NCI-H2227 (cell line): ENCODE data around the gene SYNDIG1L.
"Not testable (repeated sequence)": the region's sequence is repeated elsewhere in the genome, so short reads cannot be mapped to it uniquely, and the experiment has no call there.

Experiments used
- DNase-seq: peaks from one replicate; lab custom pipeline; 2025; ENCODE audit not compliant: unreplicated experiment; lab: John Stamatoyannopoulos, UW

The SYNDIG1L gene

DNA sequence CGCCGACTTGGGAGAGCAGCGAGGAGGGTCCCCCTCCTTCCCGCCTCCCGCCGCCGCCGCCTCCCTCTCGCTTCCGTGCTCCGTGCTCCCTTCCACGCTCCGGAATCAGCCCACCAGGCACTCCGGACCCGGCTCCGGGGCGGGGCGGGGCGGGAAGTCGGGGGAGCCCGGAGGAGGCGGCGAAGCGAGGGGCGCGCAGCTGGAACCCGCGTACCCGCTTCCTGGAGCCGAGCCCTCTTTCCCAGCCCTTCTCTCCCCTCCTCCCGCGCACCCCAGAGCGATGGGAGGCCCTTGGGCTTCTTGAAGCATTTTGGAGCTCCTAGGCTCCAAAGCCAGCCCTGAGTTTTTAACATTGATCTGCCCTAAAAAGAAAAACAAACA lies at the start of gene SYNDIG1L:
Gene SYNDIG1L, minus strand, starts transcription at position 9 of the 381 bp plus-strand sequence. CDS start 16,466 bp downstream, outside the sequence.
- peak; percentile 48 for DNase-seq

- DNase-seq: no peak
Measured at GRCh38 chr14:74475678-74476077, 49.7 kb upstream of the SYNDIG1L start.

- DNase-seq: no peak
Measured at GRCh38 chr14:74474376-74474775, 48.4 kb upstream of the SYNDIG1L start.

GRCh38 chr14:74472601-74473000 lies 46.6 kb upstream of the SYNDIG1L start:
- no peak for DNase-seq

- DNase-seq: no peak
Measured at GRCh38 chr14:74469548-74470518, 43.8 kb upstream of the SYNDIG1L start.

- DNase-seq: no peak
Measured at GRCh38 chr14:74468513-74468912, 42.5 kb upstream of the SYNDIG1L start.

GRCh38 chr14:74465335-74465734 lies 39.3 kb upstream of the SYNDIG1L start:
- no peak for DNase-seq

GRCh38 chr14:74464785-74465184 lies 38.8 kb upstream of the SYNDIG1L start:
- no peak for DNase-seq

GRCh38 chr14:74463697-74464096 lies 37.7 kb upstream of the SYNDIG1L start:
- DNase-seq: no peak

GRCh38 chr14:74462993-74463392 lies 37.0 kb upstream of the SYNDIG1L start:
- DNase-seq: no peak

DNA sequence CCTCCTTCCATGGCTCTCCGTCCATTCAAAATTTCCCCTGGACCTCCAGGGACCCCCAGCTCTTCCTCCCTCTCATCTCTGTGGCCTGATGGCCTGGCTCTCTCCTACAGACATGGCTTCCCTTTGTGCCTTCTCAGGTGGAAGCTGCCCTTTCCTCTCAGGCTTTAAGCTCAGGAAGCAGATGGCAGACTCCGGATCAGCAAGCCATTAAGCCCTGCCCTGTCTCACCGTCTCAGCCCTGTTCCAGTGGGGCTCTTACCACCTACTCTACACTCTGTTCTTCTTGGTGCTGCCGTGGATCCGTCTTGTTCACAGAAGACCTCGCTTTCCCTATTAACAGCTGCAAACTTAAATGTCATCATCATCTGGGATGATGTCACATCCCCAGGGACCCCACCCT lies 34.0 kb upstream of the SYNDIG1L start:
- no peak for DNase-seq

DNA sequence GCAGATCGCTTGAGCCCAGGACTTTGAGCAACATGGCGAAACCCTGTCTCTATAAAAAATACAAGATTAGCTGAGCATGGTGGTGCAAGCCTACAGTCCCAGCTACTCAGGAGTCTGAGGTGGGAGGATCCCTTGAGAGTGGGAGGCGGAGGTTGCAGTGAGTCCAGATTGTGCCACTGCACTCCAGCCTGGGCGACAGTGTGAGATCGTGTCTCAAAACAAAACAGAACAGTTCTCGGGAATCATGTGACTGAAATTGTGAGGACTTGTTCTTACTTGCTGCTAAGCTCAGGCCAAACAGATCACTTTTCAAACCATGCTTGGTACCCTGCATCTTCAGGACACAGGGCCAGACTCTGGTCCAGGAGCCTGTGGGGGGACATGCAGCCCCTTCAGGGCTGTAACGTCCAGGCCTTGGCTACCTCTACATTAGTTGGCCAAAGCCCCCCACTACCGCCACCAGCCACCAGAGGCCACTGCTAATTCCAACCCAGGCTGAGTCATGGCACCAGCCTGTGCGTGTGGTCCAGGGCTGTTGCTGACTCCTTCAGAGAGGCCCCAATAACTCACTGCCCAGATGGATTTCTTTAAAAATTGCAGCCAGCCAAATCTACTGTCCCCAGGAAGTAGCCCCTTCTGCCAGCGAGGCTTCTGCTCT lies 33.4 kb upstream of the SYNDIG1L start:
- peak; percentile 29 for DNase-seq

DNA sequence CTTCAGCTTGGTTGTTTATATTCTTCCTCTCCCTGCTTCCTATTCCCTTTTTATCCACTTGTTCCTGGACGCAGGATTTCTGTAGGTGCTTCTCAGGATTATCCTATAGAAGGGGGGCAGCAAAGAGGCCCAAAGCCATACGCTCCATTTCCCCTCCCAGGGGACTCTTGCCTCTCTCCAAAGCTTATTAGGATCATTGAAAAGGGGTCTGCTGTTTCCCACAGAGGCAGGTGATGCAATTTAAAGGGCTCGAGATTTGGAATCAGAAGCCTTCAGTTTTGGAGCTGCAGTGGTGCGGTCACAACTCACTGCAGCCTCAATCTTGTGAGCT lies 31.5 kb upstream of the SYNDIG1L start:
- DNase-seq: no peak

- no peak for DNase-seq
Measured at GRCh38 chr14:74456684-74457564, 30.9 kb upstream of the SYNDIG1L start.

- not testable (repeated sequence) for DNase-seq
Measured at GRCh38 chr14:74454397-74454796, 28.4 kb upstream of the SYNDIG1L start.

DNA sequence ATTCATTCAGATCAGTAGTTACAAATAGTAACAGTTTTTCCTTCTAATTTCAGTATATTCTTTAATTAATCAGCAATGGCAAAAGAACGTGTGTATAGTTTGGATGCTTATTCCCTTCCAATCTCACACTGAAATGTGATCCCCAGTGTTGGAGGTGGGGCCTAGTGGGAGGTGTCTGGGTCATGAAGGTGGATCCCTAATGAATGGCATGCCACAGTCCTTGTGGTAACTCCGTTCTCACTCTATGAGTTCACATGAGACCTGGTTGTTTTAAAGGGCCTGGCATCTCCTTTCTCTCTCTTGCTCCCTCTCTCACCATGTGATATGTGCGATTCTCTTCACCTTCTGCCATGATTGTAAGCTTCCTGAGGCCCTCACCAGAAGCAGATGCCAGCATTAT lies 18.9 kb upstream of the SYNDIG1L start:
- DNase-seq: no peak

- DNase-seq: no peak
Measured at GRCh38 chr14:74442757-74443156, 16.7 kb upstream of the SYNDIG1L start.

DNA sequence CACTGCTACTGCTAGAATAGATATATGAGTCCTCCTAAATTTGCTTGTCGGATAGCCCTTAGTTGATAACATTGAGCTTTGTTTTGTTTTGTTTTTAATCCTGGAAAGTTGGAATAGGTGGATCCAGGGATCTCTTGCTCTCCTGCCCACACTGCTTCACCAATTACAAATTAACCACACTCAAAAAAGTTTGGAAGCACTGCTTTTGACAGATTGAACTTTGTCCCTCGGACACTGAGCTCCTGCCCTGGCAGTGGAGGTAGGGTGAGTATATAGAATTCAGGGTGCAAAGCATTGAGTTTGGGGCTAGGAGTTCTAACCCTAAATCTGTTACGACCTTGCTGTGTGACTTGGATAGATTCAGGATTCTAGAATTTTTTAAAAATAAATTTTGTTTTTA lies 15.1 kb upstream of the SYNDIG1L start:
- no peak for DNase-seq

DNA sequence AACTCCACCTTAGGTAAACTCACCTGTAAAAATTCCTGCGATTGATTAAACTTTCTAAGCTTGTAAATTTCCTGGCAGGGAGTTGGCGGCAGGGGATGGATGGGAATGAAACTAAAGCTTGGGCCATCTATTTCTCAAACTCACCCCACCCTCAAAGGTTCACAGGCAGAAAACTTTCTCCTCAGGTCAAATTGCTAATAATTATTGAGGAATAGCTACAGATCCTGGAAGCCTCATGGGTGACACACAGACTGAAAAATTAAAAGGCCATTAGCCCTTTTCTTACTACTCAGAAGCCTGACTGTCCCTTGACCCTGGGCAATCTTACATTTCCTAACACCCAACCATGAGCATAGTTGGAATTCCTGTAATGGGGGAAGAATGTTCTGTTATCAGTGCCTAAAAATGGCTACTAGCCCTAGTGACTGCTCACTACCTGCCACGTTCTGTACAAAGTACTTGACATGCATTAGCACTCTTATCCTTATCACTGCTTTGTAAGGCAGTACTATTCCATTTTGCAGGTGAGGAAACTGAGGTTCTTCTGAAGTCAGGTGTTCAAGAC lies 12.4 kb upstream of the SYNDIG1L start:
- DNase-seq: no peak

DNA sequence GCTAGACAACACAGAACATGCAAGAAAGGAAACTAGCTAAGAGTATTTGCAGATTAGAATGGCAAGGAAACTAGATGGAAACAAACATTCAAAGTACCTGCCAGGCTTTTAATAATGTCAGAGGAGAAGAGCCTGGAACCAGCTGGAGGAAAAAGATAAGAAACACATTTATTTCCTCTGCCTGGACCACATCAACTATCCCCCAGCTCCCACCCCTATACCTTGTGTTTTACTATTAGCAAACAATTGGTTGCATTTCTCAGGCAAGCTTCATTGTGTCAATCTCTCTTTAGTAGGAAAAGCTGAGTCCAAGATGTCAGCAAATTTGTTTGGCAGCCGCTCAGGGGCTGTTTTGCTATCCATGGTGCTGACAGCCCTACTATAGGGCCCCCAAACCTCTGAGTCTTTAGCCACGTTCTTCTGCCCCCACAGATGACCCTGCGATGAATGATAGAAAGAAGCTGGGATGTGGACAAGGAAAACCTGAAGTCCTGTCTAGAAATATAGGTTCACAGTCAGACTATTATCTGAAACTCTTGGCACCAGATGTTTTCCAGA lies 11.6 kb upstream of the SYNDIG1L start:
- DNase-seq: no peak

GRCh38 chr14:74434294-74434693 lies 8.3 kb upstream of the SYNDIG1L start:
- DNase-seq: no peak
